ENCODE measurements around the gene SORBS1.
A peak's percentile ranks its signal among the peaks of the same experiment; 100 is the strongest.

The SORBS1 gene

DNA sequence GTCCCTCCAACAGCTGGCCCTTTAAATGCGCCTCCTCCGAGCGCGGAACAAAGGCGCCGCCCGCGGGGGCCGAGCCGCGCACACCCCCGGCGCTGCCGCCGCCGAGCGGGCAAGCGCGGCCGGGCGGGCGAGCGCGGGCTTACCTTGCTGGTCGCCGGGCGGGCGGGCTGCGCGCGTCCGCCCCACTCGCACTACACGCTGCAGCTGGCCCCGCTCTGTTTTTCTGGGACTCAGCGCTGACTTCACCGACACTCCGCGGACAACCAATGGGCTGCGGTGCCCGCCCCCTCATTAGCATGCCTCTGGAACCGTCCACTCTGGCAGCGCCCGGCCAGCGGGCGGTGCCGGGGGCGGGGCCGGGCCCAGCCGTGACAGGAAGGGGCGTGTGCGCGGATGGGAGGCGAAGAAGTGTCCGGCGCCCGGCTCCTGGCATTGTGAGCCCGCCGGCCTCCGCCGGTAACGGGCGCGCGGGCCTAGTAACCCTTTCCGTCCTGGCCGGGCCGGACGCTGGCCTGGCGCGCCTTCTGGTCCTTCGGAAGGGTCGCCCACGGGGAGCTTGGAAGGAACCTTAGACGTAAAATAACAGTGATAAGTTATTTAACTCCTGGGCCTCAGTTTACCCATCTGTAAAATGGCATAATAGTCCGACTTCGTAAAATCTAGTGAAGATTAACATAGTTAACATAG, at the start of gene SORBS1:
SORBS1 (minus strand) TSS at position 195 of the 687 bp plus-strand sequence. CDS start 120,236 bp downstream, outside the sequence.
- peak; percentile 93 to 95 for DNase-seq

DNA sequence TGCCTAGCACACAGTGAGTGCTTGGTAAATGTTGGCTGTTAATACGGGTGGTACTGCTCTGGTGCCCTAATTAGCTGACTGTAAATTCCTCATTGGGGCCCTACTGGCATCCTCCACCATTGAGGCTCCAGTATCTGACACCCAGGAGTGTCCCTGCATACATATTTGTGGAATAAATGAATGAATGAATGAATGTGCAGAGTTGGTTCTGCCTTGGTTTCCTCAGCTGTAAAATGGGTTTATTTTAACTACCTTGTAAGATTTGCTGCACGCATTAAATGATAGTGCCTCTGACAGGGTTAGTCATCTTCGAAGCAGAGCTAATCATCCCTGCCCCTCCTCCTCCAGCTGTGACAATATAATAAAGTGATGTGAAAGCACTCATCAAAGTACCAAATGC, 49.6 kb upstream of the SORBS1 start:
- DNase-seq = no peak

DNA sequence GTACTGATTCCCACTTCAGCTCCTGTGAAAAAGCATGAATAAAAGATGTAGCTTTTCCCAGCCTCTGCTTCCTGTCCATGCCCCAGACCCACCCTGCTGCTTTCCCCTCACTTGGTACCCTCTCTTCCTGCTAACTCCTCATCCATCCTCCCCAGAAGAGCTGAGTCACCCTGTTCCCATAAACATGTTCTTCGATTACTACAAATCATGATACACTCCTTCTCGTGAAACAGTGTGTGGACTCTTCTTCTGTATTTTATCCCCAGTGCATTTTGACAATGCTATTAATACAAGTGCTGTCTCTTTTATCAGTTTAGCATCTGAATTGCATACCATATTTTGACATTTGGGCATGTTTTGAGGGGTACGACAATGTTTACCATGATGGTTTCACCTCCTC, 45.8 kb upstream of the SORBS1 start:
- no peak for DNase-seq

DNA sequence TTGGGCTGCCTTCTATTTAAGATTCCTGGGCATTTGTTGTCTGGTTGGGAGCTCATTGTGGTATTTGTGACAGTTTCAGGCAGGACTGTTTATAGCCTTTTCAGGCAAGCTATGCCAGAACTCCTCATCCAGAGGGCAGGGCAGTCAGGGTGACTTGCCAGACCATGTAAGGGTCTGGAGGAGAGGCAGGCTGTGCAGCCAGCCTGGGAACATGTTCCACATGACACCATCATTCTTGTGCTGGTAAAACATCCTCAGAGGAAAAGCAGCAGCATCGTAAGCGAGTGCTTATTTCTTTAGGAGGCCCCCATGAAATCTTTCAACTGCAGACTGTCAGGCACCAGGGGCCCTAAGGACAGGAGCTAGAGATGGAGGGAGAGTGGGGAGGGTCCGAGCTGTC, 44.0 kb upstream of the SORBS1 start:
- no peak for DNase-seq

DNA sequence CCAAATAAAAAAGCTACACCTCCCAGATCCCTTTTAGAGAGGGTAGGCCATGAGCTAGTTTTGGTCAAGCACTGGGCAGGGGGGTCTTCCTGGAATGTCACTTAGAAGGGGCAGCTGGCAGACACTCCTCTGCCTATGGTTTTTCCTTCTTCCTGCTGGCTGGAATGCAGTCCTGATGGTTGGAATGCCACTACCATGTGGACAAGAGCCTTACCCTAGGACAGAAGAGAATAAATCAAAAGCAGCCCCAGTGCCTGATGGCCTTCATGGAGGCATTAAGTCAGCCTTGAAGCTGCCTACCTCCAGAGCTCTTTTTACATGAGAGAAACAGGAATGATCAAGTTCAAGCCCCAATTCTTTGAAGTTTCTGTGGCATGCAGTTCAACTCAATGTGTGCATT, 43.5 kb upstream of the SORBS1 start:
- DNase-seq = no peak

DNA sequence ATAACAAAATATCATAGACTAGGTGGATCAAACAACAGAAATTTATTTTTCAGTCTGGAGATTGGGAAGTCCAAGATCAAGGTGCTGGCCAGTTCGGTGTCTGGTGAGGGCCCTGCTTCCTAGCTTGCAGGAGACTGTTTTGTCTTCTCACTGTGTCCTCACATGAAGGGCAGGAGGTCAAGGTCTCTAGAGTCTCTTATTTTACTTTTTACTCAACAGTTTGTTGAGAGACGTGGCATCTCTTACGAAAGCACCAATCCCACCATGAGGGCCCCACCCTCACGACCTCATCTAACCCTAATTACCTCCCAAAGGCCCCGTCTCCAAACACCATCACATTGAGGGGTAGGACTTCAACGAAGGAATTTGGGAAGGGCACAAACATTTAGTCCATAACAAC, 41.2 kb upstream of the SORBS1 start:
- no peak for DNase-seq

DNA sequence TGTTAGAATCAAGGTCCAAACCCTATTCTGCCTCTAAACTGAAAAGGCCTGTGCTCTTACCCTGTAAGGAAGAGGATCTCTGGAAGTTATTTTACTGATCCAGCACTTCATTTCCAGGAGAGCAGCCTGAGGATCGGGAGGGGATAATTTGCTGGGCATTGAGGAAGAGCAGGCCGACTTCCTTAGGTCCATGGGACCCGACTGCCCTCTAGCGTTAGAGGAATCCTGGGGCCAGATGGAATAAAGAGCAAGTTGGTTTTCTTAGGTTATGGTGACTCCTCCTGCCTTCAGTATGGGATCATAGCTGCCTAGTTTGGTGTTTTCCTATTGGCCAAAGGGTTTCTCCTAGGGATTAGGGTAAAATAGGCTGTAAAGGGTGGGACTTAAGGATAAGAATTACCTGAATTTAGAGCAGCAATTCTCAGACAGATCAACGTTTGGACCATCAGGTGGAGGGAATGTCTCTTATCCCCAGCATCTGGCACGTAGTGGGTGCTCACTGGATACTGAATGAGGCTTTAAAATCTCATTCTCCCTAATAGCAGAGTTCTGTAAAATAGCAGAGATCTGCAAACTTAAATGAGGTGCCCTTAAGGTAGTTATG, 40.0 kb upstream of the SORBS1 start:
- DNase-seq = peak; percentile 50 to 89

DNA sequence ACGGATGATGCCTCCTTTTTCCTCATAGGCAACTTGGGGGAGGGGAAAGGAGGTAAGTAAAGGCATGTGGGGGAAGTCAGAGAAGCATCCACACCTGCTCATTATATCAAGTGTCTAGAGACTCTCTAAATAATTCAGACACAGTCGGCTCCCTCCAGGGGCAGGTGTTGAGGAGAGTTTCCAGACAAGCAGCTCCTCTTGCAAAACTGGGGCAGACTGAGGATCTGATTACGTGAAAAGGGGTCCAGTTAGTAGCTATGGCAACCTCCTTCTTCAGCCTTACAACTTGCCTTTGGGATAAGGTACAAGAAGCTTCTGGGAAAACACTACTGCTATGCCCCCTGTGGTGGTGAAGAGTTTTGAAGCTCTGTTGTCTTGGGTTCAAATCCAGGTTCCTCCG, 39.0 kb upstream of the SORBS1 start:
- no peak for DNase-seq

DNA sequence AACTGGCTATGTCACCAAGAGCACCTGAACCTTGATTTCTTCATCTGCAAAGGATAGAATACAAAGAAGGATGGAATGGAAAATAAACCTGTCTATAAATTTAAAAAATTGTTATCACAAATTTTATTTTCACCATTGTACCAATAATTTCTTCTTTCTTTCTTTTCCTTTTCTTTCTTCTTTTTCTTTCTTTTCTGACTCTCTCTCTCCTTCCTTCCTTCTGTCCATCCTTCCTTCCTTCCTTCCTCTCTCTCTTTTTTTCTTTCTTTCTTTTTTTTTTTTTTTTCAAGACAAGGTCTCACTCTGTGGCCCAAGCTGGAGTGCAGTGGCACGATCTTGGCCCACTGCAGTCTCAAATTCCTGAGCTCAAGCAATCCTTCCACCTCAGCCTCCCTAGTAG, 36.6 kb upstream of the SORBS1 start:
- no peak for DNase-seq

DNA sequence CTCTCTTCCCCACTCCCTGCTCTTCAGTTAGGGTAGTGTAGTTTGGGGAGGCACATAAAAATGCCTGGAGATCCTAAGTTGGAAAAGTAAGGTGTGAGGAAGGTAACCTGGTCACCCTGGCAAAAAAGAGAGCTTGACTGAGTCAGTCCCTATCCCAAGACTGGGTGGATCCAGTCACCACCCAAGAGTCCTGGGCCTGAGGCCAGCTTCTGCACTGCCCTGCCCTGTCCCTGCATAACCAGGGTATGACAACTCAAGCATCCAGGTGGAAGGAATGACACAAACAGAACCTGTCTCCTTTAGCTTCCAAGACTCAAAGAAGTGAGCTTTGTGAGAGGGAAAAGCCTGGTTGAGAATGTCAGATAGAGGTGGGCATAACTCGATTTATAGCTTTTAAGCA, 26.9 kb upstream of the SORBS1 start:
- no peak for DNase-seq

DNA sequence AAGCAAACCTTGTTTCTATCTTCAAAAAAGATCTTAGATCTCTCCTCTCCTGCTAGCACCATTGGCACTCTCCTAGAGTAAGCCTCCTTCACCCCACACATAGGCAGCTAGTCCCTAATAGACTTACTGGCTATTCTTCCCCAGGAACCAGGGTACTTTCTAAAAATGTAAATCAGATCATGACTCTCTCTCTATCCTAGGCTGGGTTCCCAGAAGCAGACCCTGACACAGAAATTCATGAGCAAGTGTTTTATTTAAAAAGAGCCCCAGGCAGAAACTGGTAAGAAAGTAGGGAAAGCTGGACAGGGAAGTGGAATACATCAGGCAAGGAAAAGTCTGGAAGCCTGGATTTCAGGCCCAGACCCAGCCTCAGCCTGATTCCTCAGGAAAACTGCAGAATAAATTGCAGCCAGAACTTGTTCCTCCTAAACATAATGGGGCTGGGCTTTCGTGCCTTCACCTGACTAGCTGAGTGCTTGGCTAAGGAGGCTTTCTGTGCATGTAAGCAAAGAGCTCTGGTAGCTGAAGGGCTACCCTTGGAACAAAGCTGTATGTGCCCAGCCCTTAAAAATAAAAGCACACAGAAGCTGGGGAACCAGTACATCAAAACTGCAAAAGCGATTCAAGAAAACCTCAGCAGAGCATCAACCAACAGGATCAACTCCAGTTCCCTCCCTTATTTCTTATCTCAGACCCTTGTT, 18.8 kb upstream of the SORBS1 start:
- DNase-seq = no peak

DNA sequence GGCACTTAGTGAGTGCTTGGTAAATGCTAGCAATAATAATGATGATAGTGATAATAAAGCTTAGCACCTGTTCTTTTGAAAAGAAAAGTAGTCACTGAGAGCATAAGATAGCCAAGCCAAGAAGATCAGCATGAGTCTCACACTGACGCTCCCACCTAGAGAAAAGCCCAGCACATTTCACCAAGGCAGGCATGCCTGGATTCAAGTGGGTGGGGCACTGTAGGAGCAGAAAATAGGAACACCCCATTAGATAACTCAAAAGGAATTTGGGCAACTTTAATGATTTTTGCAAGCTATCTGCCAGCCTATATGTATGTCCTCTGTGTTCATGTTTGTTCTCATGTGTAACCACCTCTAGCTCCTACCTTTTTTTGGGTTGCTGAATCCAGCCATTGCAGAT, 18.1 kb upstream of the SORBS1 start:
- DNase-seq = no peak

DNA sequence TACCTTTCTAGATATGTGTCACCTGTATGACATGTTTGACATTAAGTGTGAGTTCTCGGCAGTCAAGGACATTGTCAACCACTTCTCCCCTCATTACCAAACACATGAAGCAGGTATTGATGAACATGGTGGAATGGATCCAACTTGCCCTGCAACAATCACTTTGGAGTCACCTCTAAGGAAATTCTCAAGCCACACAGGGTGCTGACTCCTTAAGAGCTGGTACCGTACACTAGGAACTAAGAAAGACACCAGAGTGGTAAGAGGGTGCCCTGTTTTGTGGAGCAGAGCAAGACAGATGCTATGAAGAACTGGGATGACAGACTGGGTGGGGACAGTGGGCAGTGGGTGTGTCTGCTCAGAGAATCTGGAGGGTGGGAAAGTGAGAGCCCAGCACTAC, 17.4 kb upstream of the SORBS1 start:
- DNase-seq = no peak

DNA sequence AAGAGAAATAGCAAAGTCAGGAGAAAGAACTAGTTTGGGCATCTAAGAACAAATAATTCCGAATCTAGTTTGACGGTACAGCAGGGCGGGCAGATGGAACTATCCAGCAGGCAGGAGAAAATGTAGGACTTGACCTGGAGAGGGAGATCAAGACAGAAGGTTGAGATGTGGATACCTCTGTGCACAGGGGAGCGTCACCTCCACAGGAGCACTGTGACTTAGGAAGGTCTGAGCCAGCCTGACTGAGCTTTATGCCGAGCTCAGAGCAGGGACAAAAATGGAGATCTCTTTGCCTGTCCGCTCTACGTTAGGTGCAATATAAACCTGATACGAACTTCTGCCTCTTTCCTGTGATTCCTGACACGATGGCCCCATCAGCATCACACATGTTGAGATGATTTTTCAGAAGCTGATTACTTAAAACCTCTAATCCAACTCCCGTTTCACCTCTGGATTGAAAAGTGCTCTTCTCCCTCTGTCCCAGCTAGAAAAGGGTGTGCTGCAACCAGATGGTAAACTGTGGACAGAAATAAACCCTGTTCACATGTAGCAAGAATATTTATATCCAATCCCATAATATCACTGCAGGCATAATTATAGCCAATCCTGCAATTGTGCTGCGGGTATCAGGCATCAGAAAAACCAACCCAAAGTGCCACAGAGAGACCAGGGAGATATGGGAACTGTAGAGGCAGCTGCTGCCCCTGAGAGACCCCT, 13.6 kb upstream of the SORBS1 start:
- no peak for DNase-seq

DNA sequence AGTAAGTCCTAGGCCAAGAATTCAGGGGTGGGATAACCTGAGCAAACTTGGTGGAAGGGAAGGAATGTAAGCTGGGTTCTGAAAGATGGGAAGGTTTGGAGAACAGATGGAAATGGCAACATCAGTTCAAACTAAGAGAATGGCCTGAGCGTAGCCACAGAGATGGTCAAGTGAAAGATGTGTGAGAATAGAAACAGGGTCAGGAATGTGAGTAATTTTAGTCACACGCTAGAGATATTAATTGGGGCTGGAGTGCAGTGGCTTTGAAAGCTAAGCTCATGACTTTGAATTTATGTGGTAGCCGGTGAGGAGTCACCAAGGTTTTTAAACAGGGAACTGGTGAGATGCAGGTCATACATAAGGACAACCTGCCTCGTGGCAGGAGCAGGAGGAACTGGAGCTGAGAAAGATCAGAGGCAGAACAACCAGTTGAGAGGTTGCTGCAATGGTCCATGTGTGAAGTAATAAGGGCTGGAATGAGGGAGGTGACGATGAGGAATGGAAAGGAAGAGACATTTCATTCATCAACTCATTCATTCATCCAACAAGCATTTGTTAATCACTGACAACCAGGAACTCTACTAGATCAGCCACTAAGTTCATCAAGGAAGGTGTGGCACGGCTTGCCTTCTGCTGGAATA, 12.9 kb upstream of the SORBS1 start:
- DNase-seq = no peak

DNA sequence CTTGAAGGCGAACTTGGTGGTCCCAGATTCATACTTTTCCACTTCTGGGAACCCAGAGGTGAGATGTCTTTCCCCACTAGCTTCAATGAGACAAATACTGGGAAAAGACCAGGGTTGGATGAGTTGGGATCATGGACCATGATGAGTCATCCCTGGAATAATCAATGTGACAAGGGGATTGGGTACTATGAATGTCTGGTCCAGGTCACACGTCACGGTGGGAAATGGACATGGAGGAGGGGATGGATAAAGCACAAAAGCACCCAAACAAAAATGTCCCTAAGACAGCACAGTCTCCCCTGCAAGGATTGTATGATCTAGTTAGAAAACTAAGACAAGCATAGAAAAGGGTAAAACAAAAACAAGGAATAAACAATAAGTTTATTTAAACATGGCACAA, 12.4 kb upstream of the SORBS1 start:
- no peak for DNase-seq

DNA sequence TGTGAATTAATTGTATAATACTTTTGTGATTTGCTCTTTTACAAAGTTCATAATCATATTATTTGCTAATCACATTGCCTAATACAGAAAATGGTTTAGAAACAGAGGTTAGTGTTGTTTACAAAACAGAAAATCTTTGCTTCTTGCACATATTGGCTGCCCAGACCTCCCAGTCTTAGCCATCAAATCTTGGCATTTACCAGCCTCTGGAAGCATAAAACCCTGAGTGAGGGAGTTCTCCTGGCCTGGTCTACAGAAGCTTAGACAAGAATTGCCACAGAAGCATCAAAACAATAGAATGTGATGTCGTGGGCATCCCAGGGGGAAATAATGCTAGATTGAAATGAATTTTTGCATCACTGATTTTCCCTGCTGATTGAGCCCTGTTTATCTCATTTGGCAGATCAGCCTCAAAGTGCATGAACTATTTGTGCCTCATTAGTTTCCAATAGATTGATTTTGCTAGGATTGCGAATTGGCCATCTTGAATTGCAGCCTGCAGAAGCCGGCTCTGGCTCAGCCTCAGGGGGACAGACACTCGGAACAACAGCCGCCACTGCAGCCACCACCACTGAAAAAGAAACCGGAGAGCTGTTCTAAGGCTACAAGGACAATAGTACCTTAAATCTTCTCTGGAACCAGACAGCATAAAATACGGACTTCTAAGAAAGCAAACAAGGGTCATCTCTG, 11.1 kb upstream of the SORBS1 start:
- no peak for DNase-seq

DNA sequence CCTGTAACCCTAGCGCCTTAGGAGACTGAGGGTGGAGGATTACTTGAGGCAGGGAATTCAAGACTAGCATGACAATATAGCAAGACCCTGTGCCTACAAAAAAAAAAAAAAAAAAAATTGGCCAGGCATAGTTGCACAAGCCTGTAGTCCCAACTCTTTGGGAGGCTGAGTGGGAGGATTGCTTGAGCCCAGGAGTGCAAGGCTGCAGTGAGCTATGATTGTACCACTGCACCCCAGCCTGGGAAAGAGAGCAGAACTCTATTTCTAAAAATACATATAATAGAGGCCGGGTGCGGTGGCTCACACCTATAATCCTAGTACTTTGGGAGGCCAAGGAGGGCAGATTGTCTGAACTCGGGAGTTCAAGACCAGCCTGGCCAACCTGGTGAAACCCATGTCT, 10.2 kb upstream of the SORBS1 start:
- DNase-seq = no peak

DNA sequence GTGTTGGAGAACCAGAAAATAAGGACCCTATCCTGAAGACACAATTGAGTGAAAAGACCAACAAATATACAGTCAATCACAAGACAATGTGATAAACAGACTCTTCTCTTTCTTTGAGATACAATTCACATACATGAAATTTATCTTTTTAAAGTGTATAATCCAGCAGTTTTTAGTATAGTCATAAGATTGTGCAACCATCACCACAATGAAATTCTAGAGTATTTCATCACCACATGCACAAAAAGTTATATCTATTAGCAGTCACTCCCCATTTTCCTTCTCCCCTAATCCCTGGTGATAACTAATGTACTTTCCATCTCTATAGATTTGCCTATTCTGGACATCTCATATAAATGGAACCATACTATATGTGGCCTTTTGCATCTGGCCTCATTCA, 8.2 kb upstream of the SORBS1 start:
- DNase-seq = no peak

DNA sequence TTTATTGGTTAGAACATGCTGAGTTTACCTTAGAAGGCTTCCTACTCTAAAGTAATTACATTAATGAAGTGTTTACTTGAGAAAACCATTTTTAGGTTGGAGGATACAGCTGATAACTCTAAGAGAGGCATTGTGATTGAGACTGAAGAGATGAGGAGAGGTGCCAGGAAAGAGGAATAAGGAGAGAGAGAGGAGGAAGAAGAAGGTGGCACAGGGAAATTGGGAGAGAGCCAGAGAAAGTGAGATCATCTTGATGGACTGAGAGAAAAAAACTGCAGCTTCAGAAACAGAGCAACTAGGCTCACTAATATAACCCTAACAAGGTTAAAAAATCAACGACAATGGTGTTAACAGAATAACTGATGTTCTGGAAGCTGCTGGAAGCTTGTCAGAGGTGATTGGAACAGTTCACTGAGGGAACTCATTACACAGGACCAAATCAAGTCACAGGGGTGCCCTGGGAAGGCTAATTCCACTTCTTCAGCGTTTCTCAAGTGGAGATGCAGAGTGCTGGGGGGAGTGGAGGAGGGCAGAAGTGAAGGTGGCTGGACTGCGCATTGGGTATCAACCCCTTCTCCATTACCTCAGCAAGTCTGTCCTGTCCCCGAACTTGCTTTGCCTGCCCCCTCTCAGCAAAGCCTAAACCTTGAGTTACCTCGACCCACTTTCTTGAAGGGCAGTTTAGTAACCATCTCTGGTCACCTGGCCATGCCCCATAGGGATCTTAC, 6.9 kb upstream of the SORBS1 start:
- no peak for DNase-seq

DNA sequence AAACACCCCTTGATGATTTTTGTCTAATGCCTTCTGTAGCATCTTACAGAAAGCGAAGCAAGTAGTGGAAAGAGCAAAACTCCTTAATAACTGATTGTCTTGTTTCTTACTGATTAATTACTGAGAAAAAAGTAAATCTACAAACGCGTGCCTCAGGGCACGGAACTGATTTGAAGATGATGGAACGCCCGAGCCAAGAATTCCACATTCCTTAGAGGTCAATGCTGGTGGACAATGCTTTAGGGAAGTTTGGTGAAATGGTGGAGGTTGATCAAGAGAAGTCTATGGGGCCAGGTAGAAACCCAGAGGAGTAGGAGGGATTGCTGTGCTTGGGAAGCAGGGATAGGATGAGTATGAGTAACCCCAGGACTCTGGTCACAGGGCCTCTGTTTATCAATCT, 5.0 kb upstream of the SORBS1 start:
- no peak for DNase-seq

DNA sequence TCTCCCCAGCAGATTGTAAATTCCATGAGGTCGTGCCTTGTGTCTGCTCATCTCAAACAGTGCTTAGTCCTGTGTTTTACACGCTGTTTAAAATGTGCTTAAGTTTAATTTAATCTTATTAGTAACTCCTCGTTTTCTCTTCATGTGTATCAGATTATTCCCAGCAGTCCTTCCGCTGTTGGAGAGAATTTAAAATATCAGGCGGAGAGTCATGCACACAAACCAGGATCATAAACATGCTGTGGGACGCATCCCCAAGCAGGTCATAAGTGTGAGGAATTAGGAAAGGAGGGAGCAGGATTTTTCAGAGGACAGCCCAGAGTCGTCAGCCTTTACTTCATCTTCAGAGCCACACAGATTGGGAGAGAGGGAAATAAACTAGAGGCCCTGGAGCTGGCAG, 4.2 kb upstream of the SORBS1 start:
- no peak for DNase-seq
